NCI-H2171 treated with DMSO at 0.1 percent for 48 hours (cell line): ENCODE results near the gene TUBG2.
"Not testable (repeated sequence)": the region's sequence is repeated elsewhere in the genome, so short reads cannot be mapped to it uniquely, and the experiment has no call there.

Source experiments
- DNase-seq: peaks from one replicate; lab custom pipeline; 2025; lab: John Stamatoyannopoulos, UW

Gene TUBG2

DNA sequence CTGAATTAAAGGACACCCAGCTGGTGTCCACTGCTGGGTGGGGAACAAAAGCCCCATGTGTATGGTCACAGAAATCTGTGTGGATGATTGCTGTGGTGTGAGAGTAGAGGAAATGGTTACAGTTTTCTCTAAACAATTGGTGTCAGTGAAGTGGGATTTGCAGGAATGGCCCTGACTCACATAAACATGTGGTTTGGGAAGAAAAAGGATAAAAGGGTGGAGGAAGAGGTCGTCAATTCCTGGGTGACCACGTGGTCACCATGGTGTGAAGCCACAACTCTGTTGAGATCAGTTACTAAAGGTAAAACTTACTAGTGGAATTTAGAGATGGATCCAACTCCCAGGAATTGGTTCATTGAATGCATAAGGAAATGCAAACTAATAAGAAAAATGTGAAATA is 3.6 kb upstream of the TUBG2 start:
- no peak for DNase-seq

GRCh38 chr17:42657824-42658588 is 1.1 kb upstream of the TUBG2 start:
- no peak for DNase-seq

DNA sequence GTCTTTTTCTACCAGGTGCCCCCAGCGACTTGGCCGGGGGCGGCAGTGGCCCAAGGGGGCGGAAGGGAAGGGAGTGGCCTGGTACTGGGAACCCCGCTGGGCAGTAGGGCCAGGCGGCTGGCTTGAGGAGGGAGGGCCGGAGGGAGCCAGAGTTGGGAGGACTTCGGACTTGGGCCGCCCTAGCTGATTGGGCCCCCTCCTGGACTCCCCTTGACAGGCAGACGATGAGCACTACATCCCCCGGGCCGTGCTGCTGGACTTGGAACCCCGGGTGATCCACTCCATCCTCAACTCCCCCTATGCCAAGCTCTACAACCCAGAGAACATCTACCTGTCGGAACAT is 819 bp downstream of the TUBG2 start:
- not testable (repeated sequence) for DNase-seq

DNA sequence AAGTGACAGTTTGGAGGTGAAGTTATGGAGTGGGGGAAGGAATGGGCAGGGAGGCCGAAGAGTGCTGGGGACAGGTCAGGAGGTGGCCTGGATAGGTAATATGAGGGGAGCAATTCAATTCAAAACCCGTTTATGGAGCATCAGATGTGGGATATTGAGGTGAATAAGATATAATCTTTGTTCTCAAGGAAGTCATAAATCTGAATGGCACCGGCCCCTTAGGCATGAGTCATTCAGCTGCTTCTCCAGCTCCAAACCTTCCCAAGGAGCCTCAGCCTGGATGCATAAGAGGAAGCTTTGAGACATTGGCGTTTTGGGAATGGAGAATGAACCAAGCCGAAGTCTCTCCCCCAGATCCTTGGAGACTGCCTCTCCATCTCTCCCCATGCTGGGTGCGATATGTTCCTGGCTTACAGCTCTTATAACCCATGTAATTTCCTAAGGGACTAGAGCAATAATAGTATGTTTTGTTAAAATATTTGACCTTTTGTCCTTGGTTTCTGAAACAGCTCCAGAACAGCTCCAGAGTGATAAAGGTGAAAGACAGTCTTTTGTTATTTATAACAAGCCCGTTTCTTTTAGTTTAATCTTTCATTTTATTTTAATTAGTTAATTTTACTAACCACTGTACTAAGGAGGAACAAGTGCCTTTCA is 1.7 kb downstream of the TUBG2 start:
- no peak for DNase-seq

- no peak for DNase-seq
These were observed 6.5 kb downstream of the TUBG2 start for GRCh38 chr17:42665581-42666001.

DNA sequence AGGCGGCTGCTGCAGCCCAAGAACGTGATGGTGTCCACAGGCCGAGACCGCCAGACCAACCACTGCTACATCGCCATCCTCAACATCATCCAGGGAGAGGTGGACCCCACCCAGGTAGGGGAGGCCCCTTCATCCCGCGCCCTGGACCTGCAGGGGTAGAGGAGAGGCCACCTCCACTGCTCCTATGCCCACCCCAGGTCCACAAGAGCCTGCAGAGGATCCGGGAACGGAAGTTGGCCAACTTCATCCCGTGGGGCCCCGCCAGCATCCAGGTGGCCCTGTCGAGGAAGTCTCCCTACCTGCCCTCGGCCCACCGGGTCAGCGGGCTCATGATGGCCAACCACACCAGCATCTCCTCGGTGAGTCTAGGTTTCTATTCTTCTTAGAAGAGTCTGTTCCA is 7.0 kb downstream of the TUBG2 start:
- DNase-seq = not testable (repeated sequence)

GRCh38 chr17:42667088-42667951 is 8.2 kb downstream of the TUBG2 start:
- DNase-seq = no peak

DNA sequence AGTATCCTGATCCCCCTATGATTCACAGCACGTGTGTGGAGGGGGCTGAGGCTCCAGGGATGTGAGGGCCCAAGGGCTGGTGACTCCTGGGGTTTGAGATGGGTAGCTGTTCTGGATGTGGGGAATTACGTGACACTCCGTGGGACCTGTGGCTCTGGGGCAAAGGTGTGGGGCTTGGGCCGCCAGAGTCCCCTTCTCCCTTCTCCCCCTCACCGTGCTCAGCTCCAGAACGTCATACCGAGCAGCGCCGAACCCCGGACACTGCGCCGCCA is 10.6 kb downstream of the TUBG2 start:
- no peak for DNase-seq

DNA sequence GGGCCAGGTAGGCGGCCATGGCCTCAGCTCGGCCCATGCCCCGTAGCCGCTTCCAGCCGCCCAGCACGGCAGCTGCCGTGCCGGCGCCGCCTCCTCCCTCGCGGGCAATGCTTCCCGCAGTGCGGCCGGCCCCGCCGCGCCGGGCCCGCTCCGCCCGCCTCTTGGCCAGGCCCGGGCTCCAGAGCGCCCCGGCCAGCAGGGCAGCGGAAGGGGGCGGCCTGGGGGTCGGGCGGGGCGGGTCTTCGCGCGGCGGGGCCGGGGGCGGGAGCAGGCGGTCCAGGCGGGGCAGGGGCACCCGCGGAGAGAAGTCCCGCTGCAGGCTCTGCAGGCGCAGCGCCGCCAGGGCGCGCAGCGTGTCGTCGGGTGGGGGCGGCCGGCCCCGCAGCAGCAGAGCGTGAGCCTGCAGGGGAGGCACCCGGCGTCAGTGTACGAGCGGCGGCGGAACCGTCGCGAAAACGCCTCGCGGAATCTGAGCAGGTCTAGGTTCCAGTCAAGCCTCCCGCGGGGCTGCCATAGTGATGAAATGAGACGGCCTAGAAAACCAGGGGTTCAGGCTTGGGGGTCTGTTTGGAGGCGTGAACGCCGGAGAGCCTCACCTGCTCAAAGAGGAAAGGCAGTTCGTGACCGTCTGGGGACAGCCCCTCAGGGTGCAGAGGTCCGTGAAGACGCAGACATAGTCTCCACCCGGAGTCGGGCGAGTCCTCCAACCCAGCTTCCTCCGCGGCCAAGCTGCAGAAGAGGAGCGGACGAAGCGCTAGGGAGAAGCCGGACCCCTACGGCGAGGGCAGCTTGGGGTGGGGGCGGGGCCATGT is 11.1 kb downstream of the TUBG2 start:
- DNase-seq = no peak

- DNase-seq = no peak
These were observed 11.9 kb downstream of the TUBG2 start for GRCh38 chr17:42670789-42671657.

- peak; percentile 84 for DNase-seq
These were observed 13.0 kb downstream of the TUBG2 start for GRCh38 chr17:42672038-42672437.

DNA sequence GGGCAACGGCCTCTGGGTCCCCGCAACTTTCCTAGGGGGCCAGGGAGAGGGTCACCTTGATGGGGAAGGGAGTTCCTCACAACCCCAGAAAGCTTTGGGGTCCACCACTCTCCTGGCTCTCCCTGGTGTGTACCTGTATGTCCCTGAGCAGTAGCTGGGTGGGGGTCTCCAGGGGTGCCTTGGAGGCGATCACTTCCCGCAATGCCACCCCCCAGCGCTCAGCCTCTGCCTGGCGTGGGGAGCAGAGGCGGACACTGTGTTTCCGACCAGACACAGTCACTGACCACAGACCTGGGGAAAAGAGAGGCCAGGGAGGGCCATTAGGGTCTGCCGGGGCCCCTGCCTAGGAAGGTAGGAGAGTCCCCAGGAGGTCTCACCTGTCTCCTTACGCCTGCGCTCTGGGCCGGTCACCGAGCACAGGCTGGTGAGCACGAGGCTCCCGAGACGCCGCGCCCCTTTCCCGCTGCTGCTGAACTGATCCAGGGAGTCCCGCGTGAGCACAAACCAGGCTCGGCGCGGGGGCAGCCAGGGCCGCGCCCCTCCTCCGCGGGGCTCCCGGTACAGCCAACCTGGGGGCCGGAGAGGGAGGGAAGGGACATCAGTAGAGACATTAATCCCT is 14.3 kb downstream of the TUBG2 start:
- DNase-seq = no peak

DNA sequence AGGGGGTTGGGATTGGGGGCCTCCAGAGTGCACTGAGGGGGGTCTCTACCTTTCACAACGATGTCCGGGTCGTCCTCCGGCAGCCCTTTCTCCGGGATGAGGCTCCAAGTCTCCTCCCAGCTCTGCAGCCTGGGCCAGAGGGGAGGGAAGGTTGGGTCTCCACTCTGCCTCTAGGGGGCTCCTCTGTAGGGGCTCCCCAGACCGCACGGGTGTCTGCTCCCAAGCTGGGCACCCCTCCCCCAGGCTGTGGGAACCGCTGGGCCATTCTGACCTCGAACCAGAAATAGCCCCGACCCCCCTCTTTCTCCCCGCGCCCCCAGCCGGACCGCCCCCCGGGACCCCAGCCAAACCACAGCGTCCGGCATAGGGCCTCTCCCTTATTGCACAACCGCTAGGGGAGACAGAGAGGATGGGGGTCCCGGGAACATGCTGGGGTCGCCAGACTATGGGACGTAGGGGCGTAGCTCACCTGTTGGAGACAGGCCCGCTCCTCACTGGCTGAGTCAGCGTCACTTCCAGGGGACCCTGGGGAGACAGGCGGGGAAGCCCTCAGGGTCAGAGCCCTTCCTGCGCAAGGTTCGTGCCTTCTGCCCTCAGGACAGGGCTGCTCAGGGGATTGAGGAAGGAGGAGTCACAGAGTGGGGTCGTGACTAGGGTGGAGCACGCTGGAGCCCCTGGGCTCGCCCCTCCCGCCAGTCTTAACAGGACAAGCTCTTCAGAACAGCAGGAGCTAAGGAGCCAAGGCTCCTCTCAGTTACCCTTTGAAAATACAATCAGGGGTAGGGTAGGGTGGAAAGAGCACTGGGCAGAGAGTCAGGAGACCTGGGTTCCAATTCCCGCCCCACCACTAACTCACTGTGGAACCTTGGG is 15.0 kb downstream of the TUBG2 start:
- DNase-seq = no peak

DNA sequence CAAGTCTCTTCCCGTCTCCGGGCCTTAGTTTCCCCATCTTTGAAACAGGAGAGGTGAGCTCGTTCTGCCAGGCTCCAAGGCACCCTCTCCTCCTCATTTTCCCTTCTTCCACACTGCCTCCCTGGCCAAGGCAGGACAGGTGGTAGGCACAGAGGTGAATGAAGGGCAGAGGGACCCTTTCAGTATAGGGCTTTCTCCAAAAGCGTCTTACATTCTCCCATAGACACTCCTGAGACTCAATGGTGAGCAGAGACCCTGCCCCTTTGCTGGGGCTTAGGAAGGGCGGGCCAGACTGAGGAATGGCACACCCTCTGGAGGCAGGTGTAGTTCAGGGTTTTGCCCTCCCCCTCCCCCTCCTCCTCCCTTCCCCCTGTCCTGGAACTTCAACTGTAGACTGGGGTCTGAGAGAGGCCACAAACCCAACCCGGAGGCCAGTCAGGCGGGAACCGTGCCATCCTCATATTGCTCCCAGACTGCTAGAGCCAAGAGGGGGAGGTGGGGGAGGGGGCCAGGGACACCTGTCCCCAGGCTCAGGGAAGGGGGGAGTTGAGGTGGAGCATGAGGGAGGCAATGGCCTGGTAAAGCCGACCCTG is 15.8 kb downstream of the TUBG2 start:
- peak; percentile 43 for DNase-seq

GRCh38 chr17:42675348-42675964 is 16.4 kb downstream of the TUBG2 start:
- peak; percentile 43 for DNase-seq

DNA sequence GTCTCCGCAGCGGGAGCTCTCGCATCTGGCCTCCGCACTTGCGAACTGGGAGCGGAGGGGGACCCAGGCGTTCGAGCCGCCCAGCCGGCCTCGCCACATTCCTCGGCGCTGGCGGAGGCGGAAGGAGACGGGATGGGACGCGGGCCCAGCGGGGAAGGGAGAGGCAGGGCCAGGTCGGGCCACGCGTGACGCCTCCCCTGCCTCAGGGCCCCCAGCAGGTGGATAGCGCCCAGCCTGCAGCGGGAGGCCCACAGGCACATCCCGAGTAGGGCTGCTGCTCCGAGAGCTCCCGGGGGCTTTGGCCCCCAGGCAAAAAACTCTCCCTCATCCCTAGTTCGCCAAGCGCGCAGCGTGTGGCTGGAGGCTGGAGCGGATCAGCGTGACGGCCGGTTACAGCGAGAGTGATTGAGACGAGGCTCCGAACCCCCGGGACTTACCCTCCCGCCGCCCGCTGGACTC is 16.9 kb downstream of the TUBG2 start:
- DNase-seq = no peak

- peak; percentile 33 for DNase-seq
These were observed 17.4 kb downstream of the TUBG2 start, which contains the start of gene PLEKHH3 for GRCh38 chr17:42676424-42677011. Gene PLEKHH3 (minus strand): TSS chr17:42676994. CDS start chr17:42676563, 431 bp downstream.
